Fibroblast of skin of left quadriceps (primary cell): Measurements from ENCODE around the gene GSK3B.

Experiments
- DNase-seq, 2 experiments: peaks; one replicate each; pipeline ENCODE4 v3.0.0-alpha.2; 2013; ENCODE audit warnings: low read depth in 2 of 2

Gene GSK3B

GRCh38 chr3:120095979-120096426 lies 1.8 kb upstream of the GSK3B start:
- no peak for DNase-seq

- peak; percentile 80 to 81 for DNase-seq
These were observed 1.2 kb upstream of the GSK3B start for GRCh38 chr3:120095226-120095978.

- peak; percentile 100 for DNase-seq
These were observed 554 bp upstream of the GSK3B start for GRCh38 chr3:120094776-120095225.

GRCh38 chr3:120093119-120093910 lies 932 bp downstream of the GSK3B start:
- DNase-seq = peak in 1 of 2 experiments; percentile 71

- DNase-seq = no peak
These were observed 1.8 kb downstream of the GSK3B start for GRCh38 chr3:120092474-120092873.

GRCh38 chr3:120090422-120090821 lies 3.8 kb downstream of the GSK3B start:
- no peak for DNase-seq

GRCh38 chr3:120089089-120089488 lies 5.2 kb downstream of the GSK3B start:
- no peak for DNase-seq

GRCh38 chr3:120088622-120089021 lies 5.6 kb downstream of the GSK3B start:
- DNase-seq = no peak

- no peak for DNase-seq
These were observed 12.5 kb downstream of the GSK3B start for GRCh38 chr3:120081719-120082118.

GRCh38 chr3:120080836-120081235 lies 13.4 kb downstream of the GSK3B start:
- DNase-seq = no peak

- DNase-seq = peak; percentile 33 to 34
These were observed 16.5 kb downstream of the GSK3B start for GRCh38 chr3:120077731-120078130.

- DNase-seq = no peak
These were observed 21.3 kb downstream of the GSK3B start for GRCh38 chr3:120072867-120073525.

- DNase-seq = no peak
These were observed 23.0 kb downstream of the GSK3B start for GRCh38 chr3:120071259-120071658.

- no peak for DNase-seq
These were observed 23.8 kb downstream of the GSK3B start for GRCh38 chr3:120070263-120070981.

- DNase-seq = no peak
These were observed 27.2 kb downstream of the GSK3B start for GRCh38 chr3:120067083-120067482.

GRCh38 chr3:120066634-120067033 lies 27.6 kb downstream of the GSK3B start:
- DNase-seq = no peak

GRCh38 chr3:120064641-120065040 lies 29.6 kb downstream of the GSK3B start:
- DNase-seq = no peak

- no peak for DNase-seq
These were observed 31.8 kb downstream of the GSK3B start for GRCh38 chr3:120062474-120062873.

GRCh38 chr3:120059081-120059864 lies 35.0 kb downstream of the GSK3B start:
- DNase-seq = no peak

GRCh38 chr3:120057626-120058025 lies 36.6 kb downstream of the GSK3B start:
- DNase-seq = no peak

GRCh38 chr3:120057029-120057428 lies 37.2 kb downstream of the GSK3B start:
- DNase-seq = no peak
